Measurements from ENCODE around the gene ENAH.

Gene ENAH

GRCh38 chr1:225453797-225454648 is 198.9 kb downstream of the ENAH start:
- DNase-seq (ENCODE audit: low read depth), result no peak

- no peak for DNase-seq (ENCODE audit: low read depth)
Measured at GRCh38 chr1:225451840-225452515, 200.9 kb downstream of the ENAH start.

GRCh38 chr1:225451340-225451739 is 201.6 kb downstream of the ENAH start:
- no peak for DNase-seq (ENCODE audit: low read depth)

- no peak for DNase-seq (ENCODE audit: low read depth)
Measured at GRCh38 chr1:225450491-225451191, 202.3 kb downstream of the ENAH start.

- DNase-seq (ENCODE audit: low read depth), result no peak
Measured at GRCh38 chr1:225449774-225450173, 203.1 kb downstream of the ENAH start.

GRCh38 chr1:225449261-225449660 is 203.7 kb downstream of the ENAH start:
- DNase-seq (ENCODE audit: low read depth), result no peak

GRCh38 chr1:225448146-225448805 is 204.6 kb downstream of the ENAH start:
- DNase-seq (ENCODE audit: low read depth), result no peak

GRCh38 chr1:225447650-225448089 is 205.3 kb downstream of the ENAH start:
- no peak for DNase-seq (ENCODE audit: low read depth)

- DNase-seq (ENCODE audit: low read depth), result no peak
Measured at GRCh38 chr1:225446981-225447615, 205.8 kb downstream of the ENAH start.

- no peak for DNase-seq (ENCODE audit: low read depth)
Measured at GRCh38 chr1:225446595-225446960, 206.3 kb downstream of the ENAH start.

- DNase-seq (ENCODE audit: low read depth), result no peak
Measured at GRCh38 chr1:225445639-225446594, 207.0 kb downstream of the ENAH start.

- DNase-seq (ENCODE audit: low read depth), result no peak
Measured at GRCh38 chr1:225442123-225442505, 210.8 kb downstream of the ENAH start.

GRCh38 chr1:225441314-225442122 is 211.4 kb downstream of the ENAH start:
- no peak for DNase-seq (ENCODE audit: low read depth)

GRCh38 chr1:225440380-225441221 is 212.3 kb downstream of the ENAH start:
- no peak for DNase-seq (ENCODE audit: low read depth)

- no peak for DNase-seq (ENCODE audit: low read depth)
Measured at GRCh38 chr1:225437710-225438437, 215.0 kb downstream of the ENAH start.

Measured in non-pigmented ciliary epithelial cell (primary cell).